Measurements from ENCODE around the gene GPR157.

DNA sequence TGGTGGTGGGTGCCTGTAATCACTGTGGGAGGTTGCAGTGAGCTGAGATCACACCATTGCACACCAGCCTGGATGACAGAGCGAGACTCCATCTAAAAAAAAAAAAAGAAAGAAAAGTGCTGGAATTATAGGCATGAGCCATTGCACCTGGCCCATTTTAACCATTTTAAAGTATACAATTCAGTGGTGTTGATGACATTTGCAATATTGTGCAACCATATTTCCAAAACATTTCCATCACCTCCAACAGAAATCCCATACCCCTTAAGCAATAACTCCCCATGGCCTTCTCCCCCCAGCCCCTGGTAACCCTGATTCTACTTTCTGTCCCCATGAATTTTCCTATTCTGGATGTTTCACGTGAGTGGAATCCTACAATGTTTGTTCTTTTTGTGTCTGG, 11.0 kb upstream of the GPR157 start:
- no peak for TF ChIP-seq POLR2A (IDR thresholded peaks at IDR 0.05)
- TF ChIP-seq, protein P1, sequence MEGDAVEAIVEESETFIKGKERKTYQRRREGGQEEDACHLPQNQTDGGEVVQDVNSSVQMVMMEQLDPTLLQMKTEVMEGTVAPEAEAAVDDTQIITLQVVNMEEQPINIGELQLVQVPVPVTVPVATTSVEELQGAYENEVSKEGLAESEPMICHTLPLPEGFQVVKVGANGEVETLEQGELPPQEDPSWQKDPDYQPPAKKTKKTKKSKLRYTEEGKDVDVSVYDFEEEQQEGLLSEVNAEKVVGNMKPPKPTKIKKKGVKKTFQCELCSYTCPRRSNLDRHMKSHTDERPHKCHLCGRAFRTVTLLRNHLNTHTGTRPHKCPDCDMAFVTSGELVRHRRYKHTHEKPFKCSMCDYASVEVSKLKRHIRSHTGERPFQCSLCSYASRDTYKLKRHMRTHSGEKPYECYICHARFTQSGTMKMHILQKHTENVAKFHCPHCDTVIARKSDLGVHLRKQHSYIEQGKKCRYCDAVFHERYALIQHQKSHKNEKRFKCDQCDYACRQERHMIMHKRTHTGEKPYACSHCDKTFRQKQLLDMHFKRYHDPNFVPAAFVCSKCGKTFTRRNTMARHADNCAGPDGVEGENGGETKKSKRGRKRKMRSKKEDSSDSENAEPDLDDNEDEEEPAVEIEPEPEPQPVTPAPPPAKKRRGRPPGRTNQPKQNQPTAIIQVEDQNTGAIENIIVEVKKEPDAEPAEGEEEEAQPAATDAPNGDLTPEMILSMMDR (IDR thresholded peaks at IDR 0.05): no peak

Data from body of pancreas (tissue), 4 donors.